ENCODE data around the gene CPA5. TPM values are rescaled to one million over a fixed set of nuclear protein-coding genes. Genes with fewer than 3 reads are reported as not detected.

The CPA5 gene
- total and polyA plus RNA-seq, 2 of the 8 experiments (the other 6 are each of a cell fraction or from before 2014, with no cell fraction given) = 0.12 TPM; not detected in 1

- no peaks in the 10 kb centered on the region for H3K79me2 ChIP-seq (ENCODE audit: control insufficient read depth in 1 of 2, insufficient read depth in 2 of 2, low read length in 2 of 2)
- H3K18ac ChIP-seq (ENCODE audit: extremely low read depth, low read length) = no peak overlapping the region
- no peak overlapping the region for H3K27ac ChIP-seq (ENCODE audit: low read depth, low read length)
- H4K20me1 ChIP-seq (replicated peaks in 1 of 2; ENCODE audit: control insufficient read depth in 1 of 2, insufficient read depth in 2 of 2, low read length in 2 of 2) = no peaks in the 10 kb centered on the region
- no peak overlapping the region for H4K5ac ChIP-seq (ENCODE audit: insufficient read length, low read depth, low read length)
- H2BK15ac ChIP-seq (ENCODE audit: low read length) = no peak overlapping the region
- H2BK120ac ChIP-seq (replicated peaks; ENCODE audit: low read depth, low read length) = no peak overlapping the region
- no peak overlapping the region for H2BK12ac ChIP-seq (ENCODE audit: low read depth, low read length)
- H3K4ac ChIP-seq (replicated peaks; ENCODE audit: insufficient read length, low read depth, low read length) = no peak overlapping the region
- H3K27me3 ChIP-seq (replicated peaks in 1 of 4; ENCODE audit: control insufficient read depth in 3 of 4, extremely low read depth in 1 of 4, insufficient read depth in 3 of 4, low read length in 3 of 4) = no peaks in the 10 kb centered on the region
- no peak overlapping the region for H4K8ac ChIP-seq (ENCODE audit: extremely low read depth, insufficient read depth, low read length)
- H3K23ac ChIP-seq (ENCODE audit: insufficient read length) = no peak overlapping the region
- H3K36me3 ChIP-seq (ENCODE audit: control insufficient read depth in 2 of 4, insufficient read depth in 4 of 4, low read length in 3 of 4) = no peaks in the 10 kb centered on the region
- CTCF ChIA-PET (ENCODE audit: partially characterized antibody) = interaction anchor here (0.6 to 1.4 kb wide), 4 partner anchors 18 to 398 kb away, joined by 3 read pairs; no protein-coding TSS in a partner anchor
- no peak overlapping the region for H2BK5ac ChIP-seq (ENCODE audit: low read depth, low read length)
- FAIRE-seq (no peak), DNase-seq (ENCODE audit: low read depth in 1 of 2, low spot score in 2 of 2) (no peak)
- POLR2A ChIA-PET (ENCODE audit: partially characterized antibody) = interaction anchor here (0.6 kb wide), 1 partner anchor 203 kb away, joined by 5 read pairs; no protein-coding TSS in a partner anchor
- no peaks in the 10 kb centered on the region for H3K9me3 ChIP-seq (ENCODE audit: insufficient read depth in 2 of 2, low read depth in 1 of 2, low read length in 1 of 2)
- H4K91ac ChIP-seq (replicated peaks; ENCODE audit: insufficient read length, low read length) = no peak overlapping the region
- no peak overlapping the region for H2BK20ac ChIP-seq (ENCODE audit: low read length)
- H3K23me2 ChIP-seq (ENCODE audit: low read depth, low read length) = no peaks in the 10 kb centered on the region
- no peak overlapping the region for H3K4me2 ChIP-seq (ENCODE audit: insufficient read depth in 1 of 2, low read depth in 2 of 2, low read length in 2 of 2)
- H3K4me1 ChIP-seq (replicated peaks in 1 of 4; ENCODE audit: control insufficient read depth in 3 of 4, insufficient read depth in 4 of 4, low read length in 3 of 4) = no peaks in the 10 kb centered on the region
- H3K14ac ChIP-seq (ENCODE audit: insufficient read length) = no peak overlapping the region
- H2AFZ ChIP-seq (ENCODE audit: low read length) = no peak overlapping the region; the same call in 1 of the 2 replicates
- no peak overlapping the region for H3K56ac ChIP-seq (replicated peaks; ENCODE audit: insufficient read length, low read depth, low read length)
- 95% methylated on average over 11 of the region's 13 CpGs; no CpG with 5 or more reads in 1 of the 2 experiments for WGBS, 2 experiments (ENCODE audit: extremely low coverage in 1 of 2, insufficient coverage in 1 of 2, insufficient read length in 1 of 2, insufficient replicate concordance in 2 of 2, low coverage in 1 of 2, low lambda C conversion rate in 2 of 2, missing lambda C conversion rate in 1 of 2)
- no peak overlapping the region for H2AK5ac ChIP-seq (ENCODE audit: low read depth, low read length)
- no peak overlapping the region for H3K4me3 ChIP-seq (ENCODE audit: extremely low read depth in 1 of 4, insufficient read depth in 2 of 4, low read depth in 3 of 4, low read length in 4 of 4)
- H3K79me1 ChIP-seq (ENCODE audit: low read depth, low read length) = no peaks in the 10 kb centered on the region
- H3K9ac ChIP-seq (replicated peaks in 1 of 4; ENCODE audit: extremely low read depth in 1 of 4, low read depth in 3 of 4, low read length in 3 of 4) = no peak overlapping the region
- TF ChIP-seq MAFK (IDR thresholded peaks at IDR 0.05; ENCODE audit: low read depth, low read length) = no peak
These were observed 48.2 kb upstream of the CPA5 start for GRCh38 chr7:130296221-130296951.

Data from H1 (cell line).